Ovary (tissue), 9 donors: ENCODE measurements around the gene CASKIN2. TPM values are rescaled to one million over a fixed set of nuclear protein-coding genes. Genes with fewer than 3 reads are reported as not detected.

Experiments
- DNase-seq, 5 donors: peaks; one replicate each; pipeline ENCODE4 v3.0.0-alpha.2; 2019 to 2020
- H3K27ac ChIP-seq, 2 donors: fragments of 200-600 bp; one replicate each; pipeline versions ENCODE4 v1.5.1 to v1.8.0; 2019 to 2022
- H3K27me3 ChIP-seq: fragments of 200-600 bp; one replicate; pipeline ENCODE4 v1.8.0; 2022
- H3K36me3 ChIP-seq: fragments of 200-600 bp; sonication (generic); one replicate; pipeline ENCODE4 v1.5.1; 2019
- H3K4me1 ChIP-seq: one replicate; pipeline ENCODE4 v1.8.1; 2013; ENCODE audit warnings: mild to moderate bottlenecking, moderate library complexity; ENCODE audit not compliant: insufficient read depth
- H3K4me3 ChIP-seq: fragments of 200-600 bp; sonication (generic); one replicate; pipeline ENCODE4 v1.5.1; 2017
- H3K9me3 ChIP-seq, 2 donors: fragments of 200-600 bp in 1 of 2; sonication (generic) in 1 of 2; one replicate each; pipeline versions ENCODE4 v1.5.1 to v1.8.1; 2013 to 2019; ENCODE audit warnings: mild to moderate bottlenecking in 1 of 2, moderate library complexity in 1 of 2
- CTCF ChIP-seq, 3 donors: fragments of 450-650 bp in 2 of 3; fragments of 200-600 bp in 1 of 3; IDR thresholded peaks; one replicate each; pipeline versions ENCODE4 v1.5.1 to v1.8.0; 2016 to 2022; ENCODE audit warnings: antibody characterized with exemption in 3 of 3, mild to moderate bottlenecking in 1 of 3
- EP300 ChIP-seq: sonication (generic); formaldehyde crosslinking; IDR thresholded peaks from one replicate; pipeline ENCODE4 v1.6.1; 2017; ENCODE audit warnings: antibody characterized with exemption
- POLR2A ChIP-seq: fragments of 450-650 bp; IDR thresholded peaks from one replicate; pipeline ENCODE4 v1.6.1; 2017; ENCODE audit warnings: antibody characterized with exemption, mild to moderate bottlenecking, moderate library complexity
- WGBS, 3 donors: extraction: QIAGEN DNeasy Blood & Tissue Kit in 1 of 3; methylation state at CpG; one replicate each; pipeline versions ENCODE4 v1.1.5 to v1.1.7; 2013 to 2017; 5-methylcytosine and 5-hydroxymethylcytosine counted together
- intact Hi-C, 4 donors: fragments of 100-400 bp; cut with DNase I; formaldehyde crosslinking; loops; one replicate each; pipeline versions ENCODE4 v1.11.0 to v1.15.1; 2022 to 2023
- polyA plus RNA-seq, 2 donors: library from polyadenylated mRNA; stranded (reverse); fragments of 200-250 nt in 1 of 2; fragments of 350-450 nt in 1 of 2; fragmentation: Illumina TruSeq in 1 of 2; extraction: RNeasy Lipid Tissue Mini Kit (QIAGEN cat#74804) in 1 of 2; gene quantifications; one replicate each; pipeline ENCODE4 v1.2.3, GENCODE V29; 2013 to 2014
- total RNA-seq, 7 donors: library from RNA; depleted of rRNA in 2 of 7; stranded (reverse); fragments of >200 nt in 2 of 7; fragmentation: NEBNext Ultra II Directional in 3 of 7; extraction: Animal tissue kit (Norgen Biotek cat#: 25700) in 3 of 7; gene quantifications; one replicate each; pipeline versions ENCODE4 v1.1.0 to v1.2.4, GENCODE V29; 2016 to 2023
- donor health status: DM: no; HTN: no; CAD: no; lungs with moderate emphysema.
- donor health status: DM: no; HTN: no; CAD: no.
- donor health status: Bipolar disorder and iron deficiency.
- donor health status: DM: yes; HTN: yes; CAD: no.
- donor health status: DM: no; HTN: no; CAD: no.
- donor health status: DM: yes; HTN: yes; CAD: no.

CASKIN2 gene
- total and polyA plus RNA-seq, 9 donors: 9.1 to 58.7 (median 36.8) TPM

GRCh38 chr17:75526555-75527270, 11.4 kb upstream of the CASKIN2 start:
- Histone ChIP-seq H3K27me3 (no peaks in the 10 kb centered on the region), H3K36me3 (no peaks in the 10 kb centered on the region), H3K27ac (no peak overlapping the region), H3K9me3 (no peaks in the 10 kb centered on the region), H3K4me1 (no peaks in the 10 kb centered on the region), H3K4me3 (peak overlapping the region; percentile 75)
- intact Hi-C loops: loop anchor here in 1 of 4 donors (5.0 kb wide), 1 partner anchor 61 kb away; the partner anchor contains the start of gene MYO15B
- no peak for DNase-seq
- TF ChIP-seq POLR2A (no peak), EP300 (no peak), CTCF (IDR thresholded peaks at IDR 0.05) (no peak)
- WGBS, 3 donors: 61 to 65% (median 64%) methylated on average over 13 of the region's 13 CpGs

- Histone ChIP-seq H3K9me3 (no peaks in the 10 kb centered on the region), H3K4me3 (peak overlapping the region; percentile 75), H3K36me3 (no peaks in the 10 kb centered on the region), H3K27ac (peak overlapping the region in 1 of 2 donors; percentile 50), H3K27me3 (no peaks in the 10 kb centered on the region), H3K4me1 (no peaks in the 10 kb centered on the region)
- DNase-seq: peak in 1 of 5 donors; percentile 57
- intact Hi-C loops: loop anchor here in 1 of 4 donors (5.0 kb wide), 1 partner anchor 61 kb away; the partner anchor contains the start of gene MYO15B
- TF ChIP-seq EP300 (no peak), CTCF (IDR thresholded peaks at IDR 0.05) (no peak), POLR2A (no peak)
- 2 to 3% (median 2%) methylated on average over 46 to 60 of the region's 60 CpGs for WGBS, 3 donors
These were observed 10.6 kb upstream of the CASKIN2 start for GRCh38 chr17:75525806-75526554.

GRCh38 chr17:75524970-75525805, 9.9 kb upstream of the CASKIN2 start, which contains the start of gene LLGL2:
TSS of gene LLGL2 (plus strand) at chr17:75525697. CDS start at chr17:75543427, 17,730 bp downstream.
- intact Hi-C loops: loop anchor here in 1 of 4 donors (5.0 kb wide), 1 partner anchor 62 kb away; the partner anchor contains the start of gene MYO15B
- 0 to 1% (median 0%) methylated on average over 53 to 108 of the region's 108 CpGs for WGBS, 3 donors
- Histone ChIP-seq H3K4me1 (no peaks in the 10 kb centered on the region), H3K27me3 (no peaks in the 10 kb centered on the region), H3K4me3 (peak within 1 kb of the TSS; percentile 75), H3K36me3 (no peaks in the 10 kb centered on the region), H3K27ac (peak within 1 kb of the TSS in 1 of 2 donors; percentile 71), H3K9me3 (no peaks in the 10 kb centered on the region)
- DNase-seq: peak; percentile 70 to 82 (median 77)
- TF ChIP-seq POLR2A: peak; percentile 29
- TF ChIP-seq EP300: no peak
- peak; percentile 24 to 43 (median 33) for TF ChIP-seq CTCF (IDR thresholded peaks at IDR 0.05)
